Measurements from ENCODE around the gene TIMM9.
"Not testable (repeated sequence)": the region's sequence is repeated elsewhere in the genome, so short reads cannot be mapped to it uniquely, and the experiment has no call there.

TIMM9 gene, protein sequence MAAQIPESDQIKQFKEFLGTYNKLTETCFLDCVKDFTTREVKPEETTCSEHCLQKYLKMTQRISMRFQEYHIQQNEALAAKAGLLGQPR

GRCh38 chr14:58427281-58428117 lies at the start of gene TIMM9, which contains the start of gene KIAA0586:
TIMM9 (minus strand) TSS chr14:58427531; CDS start chr14:58411945, 15,586 bp downstream.
KIAA0586 (plus strand) TSS chr14:58427719; CDS start chr14:58428265, 546 bp downstream.
- DNase-seq, result peak; percentile 97

DNA sequence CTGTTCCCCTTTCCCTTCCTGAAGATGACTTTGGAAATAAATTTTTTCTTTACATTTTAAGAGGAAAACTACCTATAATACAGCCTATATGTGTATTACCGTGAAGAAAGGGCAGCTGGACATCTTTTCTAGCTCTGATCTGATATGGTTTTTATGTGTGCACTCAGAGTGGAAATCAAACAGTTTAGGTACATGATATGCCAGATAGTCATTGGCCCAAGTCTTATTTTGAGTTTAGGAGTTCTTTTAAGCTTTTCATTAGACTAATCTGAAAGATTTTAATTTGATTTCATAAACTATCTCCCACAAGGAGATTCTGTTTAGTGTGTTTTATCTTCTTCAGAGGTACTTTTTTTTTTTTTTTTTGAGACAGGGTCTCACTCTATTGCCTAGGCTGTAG lies 49.0 kb upstream of the TIMM9 start:
- no peak for DNase-seq

DNA sequence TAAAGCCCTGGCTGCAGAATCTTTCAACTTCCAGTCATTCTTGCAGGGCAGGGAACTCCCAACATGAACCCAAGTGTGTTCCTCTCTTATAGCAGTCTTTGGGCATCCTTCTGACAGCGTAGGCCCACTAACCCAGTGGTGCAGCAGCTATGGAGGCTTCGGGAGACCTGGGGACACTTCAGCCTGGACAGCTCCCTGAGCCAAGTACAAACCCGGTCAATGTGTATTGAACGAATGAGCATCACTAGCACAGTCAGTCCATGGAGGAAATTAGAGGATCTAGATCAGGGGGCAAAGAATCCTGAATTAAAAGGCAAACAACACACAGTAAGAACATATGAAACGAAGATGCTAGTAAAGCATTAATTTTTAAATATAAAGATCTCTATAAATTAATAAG lies 42.0 kb upstream of the TIMM9 start:
- DNase-seq, result no peak

- DNase-seq, result no peak
These were observed 40.2 kb upstream of the TIMM9 start for GRCh38 chr14:58467575-58467974.

DNA sequence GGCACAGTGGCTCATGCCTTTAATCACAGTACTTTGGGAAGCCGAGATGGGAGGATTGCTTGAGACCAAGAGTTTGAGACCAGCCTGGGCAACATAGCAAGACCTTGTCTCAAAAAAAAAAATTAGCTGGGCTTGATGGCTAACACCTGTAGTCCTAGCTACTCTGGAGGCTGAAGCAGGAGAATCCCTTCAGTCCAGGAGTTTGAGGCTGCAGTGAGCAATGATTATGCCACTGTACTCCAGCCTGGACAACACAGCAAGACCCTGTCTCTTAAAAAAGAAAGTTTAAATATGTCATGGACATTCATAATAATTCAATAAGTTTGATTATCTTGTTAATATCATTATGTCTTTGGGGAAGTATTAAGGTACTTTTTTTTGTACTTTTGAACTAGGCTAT lies 39.1 kb upstream of the TIMM9 start:
- no peak for DNase-seq

DNA sequence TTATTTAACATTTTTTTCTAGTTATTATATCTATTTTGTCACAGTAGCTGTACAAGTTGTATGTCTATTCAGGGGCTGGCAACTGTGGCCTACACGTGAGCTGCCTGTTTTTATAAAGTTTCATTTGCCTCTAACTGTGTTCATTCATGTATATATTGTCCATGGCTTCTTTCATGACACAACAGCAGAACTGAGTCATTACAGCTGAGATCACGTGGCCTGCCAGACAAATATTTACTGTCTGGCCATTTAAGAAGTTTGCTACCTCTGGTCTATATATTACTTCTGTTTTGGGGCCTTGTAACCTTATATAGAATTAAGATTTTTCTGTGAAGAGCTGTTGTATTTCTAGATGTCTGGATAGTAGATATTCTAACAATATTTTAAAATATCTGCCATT lies 38.1 kb upstream of the TIMM9 start:
- no peak for DNase-seq

DNA sequence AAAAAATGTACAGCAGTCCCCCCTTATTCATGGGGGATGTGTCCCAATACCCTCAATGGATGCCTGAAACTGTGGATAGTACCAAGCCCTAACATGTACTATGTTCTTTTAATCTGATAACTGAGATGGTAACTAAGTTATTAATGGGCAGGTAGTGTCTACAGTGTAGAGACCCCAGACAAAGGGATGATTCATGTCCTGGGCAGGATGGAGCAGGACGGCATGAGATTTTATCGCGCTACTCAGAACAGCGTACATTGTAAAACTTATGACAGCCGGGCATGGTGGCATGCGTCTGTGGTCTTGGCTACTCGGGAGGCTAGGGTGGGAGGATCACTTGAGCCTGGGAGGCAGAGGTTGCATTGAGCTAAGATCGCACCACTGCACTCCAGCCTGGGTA lies 37.3 kb upstream of the TIMM9 start:
- DNase-seq, result no peak

GRCh38 chr14:58463147-58463546 lies 35.8 kb upstream of the TIMM9 start:
- no peak for DNase-seq

DNA sequence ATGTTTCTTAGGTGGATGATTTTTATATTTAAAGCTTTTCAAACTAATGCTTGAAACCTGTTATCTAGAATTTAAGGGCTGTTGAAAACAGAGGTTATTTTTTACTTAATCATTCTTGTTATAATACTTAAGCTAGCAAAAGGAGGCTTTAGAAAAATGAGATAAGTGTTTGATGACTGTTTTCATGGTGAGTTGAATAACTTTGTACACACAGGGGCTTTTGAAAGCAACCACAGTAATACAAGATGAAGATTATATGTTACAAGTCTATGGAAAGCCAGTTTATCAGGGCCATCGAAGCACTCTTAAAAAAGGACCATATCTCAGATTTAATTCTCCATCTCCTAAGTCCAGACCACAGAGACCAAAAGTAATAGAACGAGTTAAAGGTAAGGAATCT lies 33.4 kb upstream of the TIMM9 start:
- DNase-seq, result no peak

DNA sequence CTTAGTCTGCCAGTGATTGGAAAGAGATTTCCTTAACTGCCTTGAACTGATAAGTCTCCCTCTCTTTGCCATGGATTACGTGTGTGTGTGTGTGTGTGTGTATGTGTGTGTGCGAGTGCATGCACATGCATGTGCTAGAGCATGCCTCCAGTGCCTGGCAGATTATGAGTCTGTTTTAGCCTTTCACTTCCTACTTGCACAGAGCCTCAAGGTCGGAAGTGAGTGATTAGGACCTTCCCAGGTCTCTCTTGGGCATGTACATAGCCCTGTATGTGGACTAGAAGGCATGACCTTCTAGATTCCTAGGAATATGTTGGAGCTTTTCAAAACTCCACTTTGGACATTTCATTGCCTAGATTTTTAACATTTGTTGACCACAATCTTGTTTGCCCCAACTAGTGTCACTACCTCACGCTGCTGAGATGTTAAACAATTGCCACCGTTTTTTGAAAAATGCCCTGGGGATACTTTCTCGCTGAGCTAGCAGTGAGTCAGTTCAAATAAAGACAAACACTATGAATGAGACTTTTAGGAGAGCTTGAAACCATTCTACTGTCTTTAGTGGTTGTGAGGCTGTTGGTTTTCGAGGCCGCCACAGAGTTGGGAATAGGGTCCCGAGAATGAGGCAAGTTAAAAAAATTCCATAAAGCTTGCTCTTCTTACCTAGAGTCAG lies 28.4 kb upstream of the TIMM9 start:
- no peak for DNase-seq

- DNase-seq, result no peak
These were observed 17.3 kb upstream of the TIMM9 start for GRCh38 chr14:58444627-58445026.

- DNase-seq, result no peak
These were observed 12.1 kb upstream of the TIMM9 start for GRCh38 chr14:58439476-58439875.

DNA sequence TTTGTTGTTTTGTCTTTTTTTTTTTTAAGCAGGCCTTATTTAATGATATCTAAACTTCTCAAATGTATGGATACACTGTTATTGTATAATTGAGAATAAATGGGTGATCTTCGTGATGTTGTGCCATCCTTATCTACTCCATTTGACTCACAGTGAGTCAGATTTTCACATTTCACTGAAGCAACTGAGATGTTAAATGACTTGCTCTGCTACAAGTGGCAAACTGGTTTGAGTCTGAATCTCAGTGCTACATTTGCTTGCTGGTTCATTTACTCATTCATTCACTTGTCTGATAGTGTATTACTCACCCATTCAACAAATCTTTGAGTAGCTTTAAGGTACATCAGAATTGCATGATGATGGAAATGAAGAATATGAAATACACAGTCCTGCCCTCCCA lies 2.8 kb upstream of the TIMM9 start:
- no peak for DNase-seq

DNA sequence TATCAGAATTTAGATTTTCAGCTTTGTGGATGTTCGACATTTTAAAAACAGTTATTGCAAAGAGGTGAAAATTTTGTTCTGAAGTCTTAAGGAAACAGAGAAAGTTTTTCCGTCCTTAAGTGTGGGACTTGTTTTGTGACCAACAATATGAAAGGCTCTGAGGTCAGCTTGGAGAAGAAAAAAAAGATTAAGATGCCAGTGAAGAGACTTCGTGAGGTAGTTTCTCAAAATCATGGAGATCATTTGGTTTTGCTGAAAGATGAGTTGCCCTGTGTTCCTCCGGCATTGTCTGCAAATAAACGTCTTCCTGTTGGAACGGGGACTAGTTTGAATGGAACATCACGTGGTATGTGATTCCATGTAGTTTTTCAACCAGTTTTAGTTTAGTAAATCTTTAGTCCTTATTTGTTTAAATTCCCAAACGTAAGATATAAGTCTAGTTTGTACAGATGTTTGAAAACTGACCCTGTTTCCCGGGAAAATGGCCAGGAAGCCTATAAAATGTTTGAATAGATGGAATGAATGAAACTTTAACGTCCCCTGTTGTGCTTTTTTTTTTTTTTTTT lies 870 bp upstream of the TIMM9 start:
- DNase-seq, result no peak

- DNase-seq, result peak; percentile 35
These were observed 556 bp downstream of the TIMM9 start for GRCh38 chr14:58426670-58427280.

DNA sequence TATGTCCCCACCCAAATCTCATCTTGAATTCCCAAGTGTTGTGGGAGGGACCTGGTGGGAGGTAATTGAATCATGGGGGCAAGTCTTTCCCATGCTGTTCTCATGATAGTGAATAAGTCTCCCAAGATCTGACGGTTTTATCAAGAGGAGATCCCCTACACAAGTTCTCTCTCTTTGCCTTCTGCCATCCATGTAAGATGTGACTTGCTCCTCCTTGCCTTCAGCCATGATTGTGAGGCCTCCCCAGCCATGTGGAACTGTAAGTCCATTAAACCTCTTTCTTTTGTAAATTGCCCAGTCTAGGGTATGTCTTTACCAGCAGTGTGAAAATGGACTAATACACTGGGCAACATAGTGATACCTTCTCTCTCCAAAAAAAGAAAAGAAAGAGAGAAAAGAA lies 10.4 kb downstream of the TIMM9 start:
- DNase-seq, result not testable (repeated sequence)

DNA sequence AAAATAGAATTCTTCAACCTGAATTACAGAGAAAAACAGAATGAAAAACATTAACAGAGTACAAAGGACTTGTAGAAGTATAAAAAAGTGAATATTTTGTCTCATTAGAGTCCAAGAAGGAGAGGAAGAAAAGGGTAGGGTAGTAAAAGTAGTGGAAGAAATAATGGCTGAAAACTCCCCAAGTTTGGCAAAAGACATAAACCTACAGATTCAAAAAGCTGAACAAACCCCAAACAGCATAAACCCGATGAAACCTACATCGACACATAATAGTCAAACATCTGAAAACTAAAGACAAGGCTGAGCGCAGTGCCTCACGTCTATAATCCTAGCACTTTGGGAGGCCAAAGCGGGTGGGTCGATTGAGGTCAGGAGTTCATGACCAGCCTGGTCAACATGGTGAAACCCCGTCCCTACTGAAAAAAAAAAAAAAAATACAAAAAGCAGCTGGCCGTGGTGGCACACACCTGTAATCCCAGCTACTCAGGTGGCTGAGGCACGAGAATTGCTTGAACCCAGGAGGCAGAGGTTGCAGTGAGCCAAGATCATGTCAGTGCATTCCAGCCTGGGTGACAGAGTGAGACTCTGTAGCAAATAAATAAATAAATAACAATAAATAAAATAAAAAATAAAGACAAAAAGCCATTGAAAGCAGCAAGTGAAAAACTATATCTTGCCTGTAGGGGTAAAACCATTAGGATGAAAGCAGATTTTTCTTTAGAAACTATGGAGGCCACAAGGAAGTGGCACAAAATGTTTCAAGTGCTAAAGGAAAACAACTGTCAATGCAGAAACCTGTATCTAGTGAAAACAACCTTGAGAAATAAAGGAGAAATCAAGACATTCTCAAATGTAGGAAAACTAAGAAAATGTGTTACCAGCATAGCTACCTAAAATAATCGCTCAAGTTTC lies 11.4 kb downstream of the TIMM9 start:
- DNase-seq, result no peak

- DNase-seq, result no peak
These were observed 12.5 kb downstream of the TIMM9 start for GRCh38 chr14:58414845-58415244.

GRCh38 chr14:58408681-58409215 lies 18.6 kb downstream of the TIMM9 start:
- DNase-seq, result no peak

DNA sequence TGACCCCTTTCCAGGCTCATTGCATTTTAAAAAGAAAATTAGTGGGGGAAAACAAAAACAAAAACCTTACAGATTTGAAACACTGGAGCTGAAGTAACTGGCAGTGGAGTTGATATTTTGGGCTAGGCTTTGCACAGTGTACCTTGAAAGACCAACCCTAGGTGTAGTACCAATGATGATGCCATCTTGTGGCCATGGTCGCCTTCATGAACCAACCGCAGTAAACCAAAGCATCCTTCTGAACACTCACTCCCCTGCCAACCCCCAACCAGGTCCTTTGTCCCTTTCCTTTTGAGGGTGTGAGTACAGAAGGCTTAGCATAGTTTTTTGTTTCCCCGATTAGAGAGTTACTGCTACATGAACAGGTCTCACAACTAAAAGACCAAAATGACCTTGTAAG lies 25.7 kb downstream of the TIMM9 start:
- DNase-seq, result no peak

GRCh38 chr14:58398895-58399294 lies 28.4 kb downstream of the TIMM9 start:
- DNase-seq, result no peak

DNA sequence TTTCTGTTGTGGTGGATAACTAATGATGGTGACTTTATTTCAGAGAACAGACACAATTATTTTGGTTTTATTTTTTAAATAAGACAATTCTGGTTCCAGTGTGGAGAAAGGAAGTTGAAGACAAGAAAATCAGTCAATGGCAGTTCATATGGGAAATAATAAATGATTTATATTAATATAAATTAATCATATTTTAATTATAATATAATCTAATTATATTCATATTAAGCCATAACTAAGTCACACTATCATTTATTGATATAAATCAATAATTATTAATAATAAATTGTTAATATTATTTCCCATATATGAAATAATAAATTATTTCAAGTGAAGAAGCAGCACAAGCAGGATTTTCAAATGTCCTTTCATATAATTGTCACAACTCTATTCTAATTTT lies 28.8 kb downstream of the TIMM9 start:
- no peak for DNase-seq

Data from stimulated activated naive CD4-positive, alpha-beta T cell treated with Interleukin-2 at 50 U/mL for 16 hours (primary cell).